Lower leg skin (tissue), 3 donors: ENCODE measurements around the gene UQCR10.

Source experiments
- POLR2A ChIP-seq, 2 donors: fragments of 450-650 bp; IDR thresholded peaks; one replicate each; pipeline ENCODE4 v1.6.1; 2016 to 2017; ENCODE audit warnings: antibody characterized with exemption in 2 of 2, mild to moderate bottlenecking in 1 of 2, moderate library complexity in 1 of 2
- TF ChIP-seq, protein P1 (sequence below), 3 donors: fragments of 450-650 bp; IDR thresholded peaks; one replicate each; pipeline ENCODE4 v1.5.1; 2016; ENCODE audit warnings: antibody characterized with exemption in 3 of 3, mild to moderate bottlenecking in 3 of 3, moderate library complexity in 2 of 3

GRCh38 chr22:29801153-29801552, 34.0 kb downstream of the UQCR10 start:
- TF ChIP-seq, protein P1, sequence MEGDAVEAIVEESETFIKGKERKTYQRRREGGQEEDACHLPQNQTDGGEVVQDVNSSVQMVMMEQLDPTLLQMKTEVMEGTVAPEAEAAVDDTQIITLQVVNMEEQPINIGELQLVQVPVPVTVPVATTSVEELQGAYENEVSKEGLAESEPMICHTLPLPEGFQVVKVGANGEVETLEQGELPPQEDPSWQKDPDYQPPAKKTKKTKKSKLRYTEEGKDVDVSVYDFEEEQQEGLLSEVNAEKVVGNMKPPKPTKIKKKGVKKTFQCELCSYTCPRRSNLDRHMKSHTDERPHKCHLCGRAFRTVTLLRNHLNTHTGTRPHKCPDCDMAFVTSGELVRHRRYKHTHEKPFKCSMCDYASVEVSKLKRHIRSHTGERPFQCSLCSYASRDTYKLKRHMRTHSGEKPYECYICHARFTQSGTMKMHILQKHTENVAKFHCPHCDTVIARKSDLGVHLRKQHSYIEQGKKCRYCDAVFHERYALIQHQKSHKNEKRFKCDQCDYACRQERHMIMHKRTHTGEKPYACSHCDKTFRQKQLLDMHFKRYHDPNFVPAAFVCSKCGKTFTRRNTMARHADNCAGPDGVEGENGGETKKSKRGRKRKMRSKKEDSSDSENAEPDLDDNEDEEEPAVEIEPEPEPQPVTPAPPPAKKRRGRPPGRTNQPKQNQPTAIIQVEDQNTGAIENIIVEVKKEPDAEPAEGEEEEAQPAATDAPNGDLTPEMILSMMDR (IDR thresholded peaks at IDR 0.05) = no peak
- no peak for TF ChIP-seq POLR2A (IDR thresholded peaks at IDR 0.05)
